Activated B cell treated with CpG ODN at 0.5 μM for 24 hours (primary cell): ENCODE results near the gene EVI2A. TPM values are rescaled to one million over a fixed set of nuclear protein-coding genes. Genes with fewer than 3 reads are reported as not detected.

ENCODE experiments used
- ATAC-seq: fragments of 200-7000 bp; cut with Tn5 transposase; one replicate; pipeline ENCODE4 v1.10.0; 2021; ENCODE audit warnings: low read depth, mild to moderate bottlenecking, moderate library complexity
- CTCF ChIA-PET: fragments of 350-600 bp; sonication (Branson Sonifier 250); formaldehyde crosslinking; loops from one replicate; lab custom pipeline; 2021; ENCODE audit warnings: antibody characterized with exemption; lab: Charles Lee
- POLR2A ChIA-PET: fragments of 350-600 bp; sonication (Branson Sonifier 250); formaldehyde crosslinking; loops from one replicate; lab custom pipeline; 2021; ENCODE audit warnings: antibody characterized with exemption; lab: Charles Lee
- DNase-seq: peaks from one replicate; pipeline ENCODE4 v3.0.0; 2022
- H3K27ac Mint-ChIP-seq: one replicate; pipeline ENCODE4 v1.8.0; 2020; ENCODE audit warnings: mixed read lengths
- H3K27me3 Mint-ChIP-seq: one replicate; pipeline ENCODE4 v1.8.0; 2021; ENCODE audit warnings: mixed read lengths
- H3K36me3 Mint-ChIP-seq: one replicate; pipeline ENCODE4 v1.8.0; 2021; ENCODE audit warnings: low read depth, mixed read lengths
- H3K4me1 Mint-ChIP-seq: one replicate; pipeline ENCODE4 v1.8.0; 2021; ENCODE audit warnings: mixed read lengths
- H3K4me3 Mint-ChIP-seq: one replicate; pipeline ENCODE4 v1.8.0; 2020; ENCODE audit warnings: mild to moderate bottlenecking, mixed read lengths
- H3K9me3 Mint-ChIP-seq: one replicate; pipeline ENCODE4 v1.8.0; 2020; ENCODE audit warnings: mixed read lengths
- CTCF ChIP-seq: fragments of 200-600 bp; IDR thresholded peaks from one replicate; pipeline ENCODE4 v1.8.0; 2022; ENCODE audit warnings: antibody characterized with exemption, mild to moderate bottlenecking
- intact Hi-C: fragments of 100-400 bp; cut with micrococcal nuclease; formaldehyde crosslinking; loops from one replicate; pipeline ENCODE4 v1.15.1; 2024
- total RNA-seq: library from RNA; stranded (reverse); gene quantifications from 2 replicates; pipeline ENCODE4 v1.2.3, GENCODE V29; 2022

EVI2A gene
- total RNA-seq, 1 donor from 2014 or later = 52.5 TPM

DNA sequence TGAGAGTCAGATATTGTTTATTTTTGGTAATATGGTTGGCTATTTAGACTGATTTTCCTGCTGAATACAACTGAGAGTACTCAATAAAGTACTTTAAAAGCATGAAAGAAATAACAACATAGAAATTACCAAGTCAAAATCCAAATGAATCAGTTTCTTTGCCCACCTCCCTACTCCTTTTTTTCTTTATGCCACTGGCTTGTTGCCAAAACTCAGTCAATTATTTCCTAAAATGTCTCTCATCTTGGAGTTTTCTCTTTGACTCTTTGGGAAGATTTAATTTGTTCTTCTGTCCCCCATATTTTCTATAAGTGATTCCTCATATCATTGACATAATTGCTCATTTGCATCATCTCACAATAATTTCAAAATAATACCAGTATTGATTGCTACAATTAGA is 21.8 kb downstream of the EVI2A start:
- no peaks in the 10 kb centered on the region for H3K27me3 Mint-ChIP-seq
- ChIA-PET CTCF (no interaction called here), POLR2A (no interaction called here)
- H3K4me3 Mint-ChIP-seq = no peak overlapping the region
- no peak for TF ChIP-seq CTCF
- DNase-seq = no peak
- H3K4me1 Mint-ChIP-seq = peaks cover 27% of the 10 kb centered on the region
- peaks cover 24% of the 10 kb centered on the region for H3K36me3 Mint-ChIP-seq
- intact Hi-C loops = no loop called here
- peaks cover 3% of the 10 kb centered on the region for H3K9me3 Mint-ChIP-seq
- H3K27ac Mint-ChIP-seq = no peak overlapping the region
- ATAC-seq = no peak

- Mint-ChIP-seq H3K27ac (no peak within 1 kb of the TSS), H3K4me1 (peaks cover 10% of the 10 kb centered on the region), H3K9me3 (no peaks in the 10 kb centered on the region), H3K4me3 (no peak within 1 kb of the TSS), H3K36me3 (peaks cover under 1% of the 10 kb centered on the region), H3K27me3 (no peaks in the 10 kb centered on the region)
- ChIA-PET CTCF (no interaction called here), POLR2A (no interaction called here)
- ATAC-seq = no peak
- TF ChIP-seq CTCF = no peak
- intact Hi-C loops = no loop called here
- no peak for DNase-seq
Measured at GRCh38 chr17:31297090-31297489, 24.3 kb downstream of the EVI2A start, which contains the start of gene OMG. OMG (minus strand) TSS chr17:31297239; CDS start chr17:31296331, 908 bp downstream.

DNA sequence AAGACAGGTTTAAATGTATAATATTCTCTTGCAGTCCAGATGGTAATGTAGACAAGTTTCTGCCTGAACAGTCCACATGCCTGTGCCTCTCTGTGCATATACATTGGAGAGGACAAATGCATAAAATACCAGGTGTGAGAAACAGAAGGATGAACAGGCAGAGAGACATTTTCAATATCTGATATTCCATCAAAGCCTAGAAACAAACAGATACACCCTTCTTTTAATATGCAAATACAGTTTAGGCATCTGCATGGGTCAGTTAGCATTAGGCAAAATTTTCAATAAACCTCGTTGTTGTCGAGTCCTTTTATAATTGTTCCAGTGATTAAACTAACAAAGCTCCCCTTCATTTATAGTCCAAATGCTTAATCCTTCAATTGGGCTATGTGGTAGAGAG is 25.3 kb downstream of the EVI2A start:
- no peak for TF ChIP-seq CTCF
- no peaks in the 10 kb centered on the region for H3K9me3 Mint-ChIP-seq

DNA sequence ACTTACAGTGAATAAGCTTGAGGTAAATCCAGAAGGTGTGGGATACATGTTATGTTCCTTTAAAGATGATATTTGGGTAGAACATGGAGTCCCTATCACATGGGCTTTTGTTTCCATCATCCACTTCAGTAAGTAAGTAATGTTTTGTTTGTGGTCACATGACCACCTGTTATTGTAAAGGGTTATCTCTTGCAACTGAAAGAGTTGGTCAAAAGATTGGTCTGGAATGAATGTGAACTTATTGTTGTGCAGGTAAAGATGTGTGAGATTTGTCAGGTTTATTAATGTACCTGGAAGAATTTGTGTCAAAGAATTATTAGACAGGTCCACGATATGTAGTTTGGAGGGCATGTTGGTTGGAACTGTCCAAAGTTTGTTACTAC is 25.9 kb downstream of the EVI2A start:
- ATAC-seq (no peak), DNase-seq (no peak)
- Mint-ChIP-seq H3K36me3 (no peaks in the 10 kb centered on the region), H3K27ac (no peak overlapping the region), H3K4me3 (no peak overlapping the region), H3K9me3 (no peaks in the 10 kb centered on the region), H3K4me1 (no peaks in the 10 kb centered on the region), H3K27me3 (no peaks in the 10 kb centered on the region)
- intact Hi-C loops = no loop called here
- ChIA-PET POLR2A (no interaction called here), CTCF (no interaction called here)
- TF ChIP-seq CTCF = no peak

More for the DNA sequence above, 25.3 kb downstream of the EVI2A start:
- ChIA-PET POLR2A (no interaction called here), CTCF (no interaction called here)
- H3K4me1 Mint-ChIP-seq = peaks cover 2% of the 10 kb centered on the region
- intact Hi-C loops = no loop called here
- H3K4me3 Mint-ChIP-seq = no peak overlapping the region
- no peaks in the 10 kb centered on the region for H3K27me3 Mint-ChIP-seq
- no peak overlapping the region for H3K27ac Mint-ChIP-seq
- H3K36me3 Mint-ChIP-seq = no peaks in the 10 kb centered on the region
- ATAC-seq (no peak), DNase-seq (no peak)

GRCh38 chr17:31294820-31295488 is 26.5 kb downstream of the EVI2A start:
- intact Hi-C loops = no loop called here
- Mint-ChIP-seq H3K4me3 (no peak overlapping the region), H3K36me3 (no peaks in the 10 kb centered on the region), H3K27ac (no peak overlapping the region), H3K27me3 (no peaks in the 10 kb centered on the region), H3K9me3 (no peaks in the 10 kb centered on the region), H3K4me1 (peaks cover 2% of the 10 kb centered on the region)
- DNase-seq (no peak), ATAC-seq (no peak)
- CTCF ChIA-PET = no interaction called here
- TF ChIP-seq CTCF = no peak
- POLR2A ChIA-PET = no interaction called here
